ENCODE measurements around the gene COL15A1. TPM values are rescaled to one million over a fixed set of nuclear protein-coding genes. Genes with fewer than 3 reads are reported as not detected.

COL15A1 gene
- total and polyA plus RNA-seq, 10 donors: 0.33 to 9.3 (median 2.1) TPM

DNA sequence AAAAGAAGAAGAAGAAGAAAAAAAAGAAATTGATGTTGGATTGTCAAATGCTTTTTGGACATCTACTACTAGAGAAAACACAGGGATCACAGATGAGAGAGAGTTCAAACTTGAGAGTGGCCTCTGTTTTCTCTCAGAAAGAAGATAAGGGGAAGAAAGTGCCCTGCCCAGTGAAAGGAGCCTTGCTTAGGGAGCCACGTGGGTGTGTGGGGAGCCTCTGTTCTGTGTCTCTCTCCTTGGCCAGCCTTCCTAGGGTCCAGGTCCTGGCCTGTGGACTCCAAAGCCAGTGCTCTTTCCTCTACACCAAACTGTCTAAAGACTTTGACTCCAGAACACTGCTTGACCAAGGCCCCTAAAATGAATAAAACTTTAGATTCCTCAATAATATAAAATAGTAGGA is 22.0 kb upstream of the COL15A1 start:
- WGBS, 5 donors: 40 to 83% (median 53%) methylated on average over 1 of the region's 1 CpG
- intact Hi-C loops (cut with DNase I; ENCODE audit: low total_unique reads): no loop called here
- H3K27me3 ChIP-seq (replicated peaks in 1 of 7): no peaks in the 10 kb centered on the region
- no peak for DNase-seq
- no peak overlapping the region for H3K27ac ChIP-seq
- H3K36me3 ChIP-seq: no peaks in the 10 kb centered on the region
- TF ChIP-seq POLR2A (IDR thresholded peaks at IDR 0.05) (no peak), POLR2AphosphoS5 (IDR thresholded peaks at IDR 0.05) (no peak)
- TF ChIP-seq, protein P1, sequence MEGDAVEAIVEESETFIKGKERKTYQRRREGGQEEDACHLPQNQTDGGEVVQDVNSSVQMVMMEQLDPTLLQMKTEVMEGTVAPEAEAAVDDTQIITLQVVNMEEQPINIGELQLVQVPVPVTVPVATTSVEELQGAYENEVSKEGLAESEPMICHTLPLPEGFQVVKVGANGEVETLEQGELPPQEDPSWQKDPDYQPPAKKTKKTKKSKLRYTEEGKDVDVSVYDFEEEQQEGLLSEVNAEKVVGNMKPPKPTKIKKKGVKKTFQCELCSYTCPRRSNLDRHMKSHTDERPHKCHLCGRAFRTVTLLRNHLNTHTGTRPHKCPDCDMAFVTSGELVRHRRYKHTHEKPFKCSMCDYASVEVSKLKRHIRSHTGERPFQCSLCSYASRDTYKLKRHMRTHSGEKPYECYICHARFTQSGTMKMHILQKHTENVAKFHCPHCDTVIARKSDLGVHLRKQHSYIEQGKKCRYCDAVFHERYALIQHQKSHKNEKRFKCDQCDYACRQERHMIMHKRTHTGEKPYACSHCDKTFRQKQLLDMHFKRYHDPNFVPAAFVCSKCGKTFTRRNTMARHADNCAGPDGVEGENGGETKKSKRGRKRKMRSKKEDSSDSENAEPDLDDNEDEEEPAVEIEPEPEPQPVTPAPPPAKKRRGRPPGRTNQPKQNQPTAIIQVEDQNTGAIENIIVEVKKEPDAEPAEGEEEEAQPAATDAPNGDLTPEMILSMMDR (IDR thresholded peaks at IDR 0.05 in 8 of 11, conservative IDR thresholded peaks at IDR 0.05 in 3 of 11): no peak
- no peak overlapping the region for H3K4me3 ChIP-seq
- peaks cover 0 to 28% (median 17%) of the 10 kb centered on the region in 6 donors for H3K4me1 ChIP-seq
- H3K9me3 ChIP-seq: no peaks in the 10 kb centered on the region

DNA sequence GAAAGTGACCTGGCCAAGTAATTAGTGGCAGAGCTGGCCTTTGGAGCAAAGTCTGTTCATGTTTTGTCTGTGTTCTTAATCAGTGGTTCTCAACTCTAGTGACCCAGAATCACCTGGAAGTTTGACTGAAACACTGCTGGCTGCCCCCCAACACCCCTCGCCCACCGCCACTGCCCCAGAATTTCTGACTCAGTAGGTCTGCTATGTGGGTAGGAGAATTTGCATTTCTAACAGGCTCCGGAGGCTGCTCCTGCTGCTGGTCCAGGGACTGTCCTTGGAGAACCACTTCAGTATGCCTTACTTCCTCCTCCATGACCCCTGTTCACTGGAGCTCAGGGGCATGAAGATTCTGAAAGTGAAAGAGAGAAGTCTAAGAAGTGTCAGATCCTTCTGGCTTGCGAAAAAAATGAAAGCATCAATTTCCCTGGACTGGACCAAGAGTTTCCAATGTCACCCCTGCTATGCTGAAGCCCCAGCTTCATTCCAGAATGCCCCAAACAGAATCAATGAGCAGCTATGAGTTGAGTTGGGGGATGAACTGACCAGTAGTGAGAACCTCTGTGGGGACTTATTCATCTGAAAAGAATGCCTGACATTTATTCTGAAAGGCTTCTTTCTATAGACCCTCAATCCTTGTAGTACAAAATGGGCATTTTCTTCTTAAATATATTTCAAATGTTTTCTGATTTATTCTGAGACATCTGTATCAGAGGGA is 20.8 kb upstream of the COL15A1 start:
- Histone ChIP-seq H3K27me3 (replicated peaks in 1 of 7) (no peaks in the 10 kb centered on the region), H3K9me3 (no peaks in the 10 kb centered on the region), H3K27ac (no peak overlapping the region), H3K36me3 (no peaks in the 10 kb centered on the region), H3K4me3 (no peak overlapping the region), H3K4me1 (peaks cover 0 to 23% (median 11%) of the 10 kb centered on the region in 6 donors)
- 50 to 69% (median 56%) methylated on average over 4 of the region's 4 CpGs for WGBS, 5 donors
- no peak for DNase-seq
- TF ChIP-seq, protein P1 (IDR thresholded peaks at IDR 0.05 in 8 of 11, conservative IDR thresholded peaks at IDR 0.05 in 3 of 11): no peak
- TF ChIP-seq POLR2A (IDR thresholded peaks at IDR 0.05) (no peak), POLR2AphosphoS5 (IDR thresholded peaks at IDR 0.05) (no peak)
- intact Hi-C loops (cut with DNase I; ENCODE audit: low total_unique reads): no loop called here

DNA sequence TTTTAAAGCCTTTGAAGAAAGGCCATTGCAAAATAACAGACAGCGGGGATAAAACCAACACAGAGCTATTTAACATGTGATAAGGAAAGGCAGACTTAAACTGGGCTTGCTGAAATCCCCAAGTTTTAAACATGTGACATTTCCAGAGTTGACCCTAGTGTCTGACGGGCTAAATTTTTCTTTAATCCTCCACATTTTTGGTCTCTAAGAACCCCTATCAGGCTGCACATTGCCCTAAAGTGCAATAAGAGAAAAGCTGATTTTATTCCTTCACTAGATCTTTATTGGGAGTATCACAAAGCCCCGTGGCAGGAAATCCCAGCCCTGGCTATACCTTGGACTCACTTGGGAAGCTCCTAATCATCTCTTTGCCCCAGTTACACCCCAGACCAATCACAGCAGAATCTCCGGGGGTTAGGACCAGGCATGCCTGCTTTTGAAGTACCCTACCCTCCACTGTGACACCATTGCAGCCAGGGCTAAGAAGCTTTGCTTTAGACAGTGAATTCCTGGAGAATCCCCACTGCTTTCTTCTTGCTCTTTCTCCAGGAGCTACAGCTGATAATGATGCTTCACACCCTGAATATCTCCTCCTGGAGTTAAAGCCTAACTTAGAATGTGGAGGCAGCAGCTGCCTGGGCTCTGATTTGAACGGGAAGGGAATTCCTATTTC is 20.1 kb upstream of the COL15A1 start:
- intact Hi-C loops (cut with DNase I; ENCODE audit: low total_unique reads): no loop called here
- 70 to 89% (median 83%) methylated on average over 5 of the region's 5 CpGs for WGBS, 5 donors
- TF ChIP-seq, protein P1 (IDR thresholded peaks at IDR 0.05 in 8 of 11, conservative IDR thresholded peaks at IDR 0.05 in 3 of 11): no peak
- no peak for TF ChIP-seq POLR2A (IDR thresholded peaks at IDR 0.05)
- no peak for TF ChIP-seq POLR2AphosphoS5 (IDR thresholded peaks at IDR 0.05)
- Histone ChIP-seq H3K4me3 (no peak overlapping the region), H3K27me3 (replicated peaks in 1 of 7) (no peaks in the 10 kb centered on the region), H3K9me3 (no peaks in the 10 kb centered on the region), H3K27ac (no peak overlapping the region), H3K4me1 (peaks cover 0 to 19% (median 10%) of the 10 kb centered on the region in 6 donors), H3K36me3 (no peaks in the 10 kb centered on the region)
- no peak for DNase-seq

Measured in spleen (tissue), 11 donors.